NCI-H2196 (cell line): ENCODE measurements around the gene PTBP3.

ENCODE experiments used
- DNase-seq: peaks from one replicate; lab custom pipeline; 2025; ENCODE audit not compliant: unreplicated experiment; lab: John Stamatoyannopoulos, UW

PTBP3 gene

DNA sequence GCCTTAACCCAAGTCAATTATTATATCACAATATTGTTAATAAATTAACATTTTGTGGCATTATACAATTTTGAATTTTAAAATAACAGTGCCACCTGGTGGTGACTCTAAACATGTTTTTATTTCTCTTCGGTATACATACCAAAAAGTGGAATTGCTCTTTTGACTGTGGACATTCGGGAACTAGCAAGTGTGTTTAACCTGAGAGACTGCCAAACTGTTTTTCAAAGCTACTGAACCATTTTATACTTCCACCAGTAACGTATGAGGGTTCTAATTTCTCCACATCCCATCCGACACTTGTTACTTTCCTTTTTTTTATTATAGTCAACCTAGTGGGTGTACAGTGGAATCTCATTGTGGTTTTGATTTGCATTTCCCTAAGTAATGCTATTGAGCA is 28.2 kb upstream of the PTBP3 start:
- DNase-seq: peak; percentile 66

DNA sequence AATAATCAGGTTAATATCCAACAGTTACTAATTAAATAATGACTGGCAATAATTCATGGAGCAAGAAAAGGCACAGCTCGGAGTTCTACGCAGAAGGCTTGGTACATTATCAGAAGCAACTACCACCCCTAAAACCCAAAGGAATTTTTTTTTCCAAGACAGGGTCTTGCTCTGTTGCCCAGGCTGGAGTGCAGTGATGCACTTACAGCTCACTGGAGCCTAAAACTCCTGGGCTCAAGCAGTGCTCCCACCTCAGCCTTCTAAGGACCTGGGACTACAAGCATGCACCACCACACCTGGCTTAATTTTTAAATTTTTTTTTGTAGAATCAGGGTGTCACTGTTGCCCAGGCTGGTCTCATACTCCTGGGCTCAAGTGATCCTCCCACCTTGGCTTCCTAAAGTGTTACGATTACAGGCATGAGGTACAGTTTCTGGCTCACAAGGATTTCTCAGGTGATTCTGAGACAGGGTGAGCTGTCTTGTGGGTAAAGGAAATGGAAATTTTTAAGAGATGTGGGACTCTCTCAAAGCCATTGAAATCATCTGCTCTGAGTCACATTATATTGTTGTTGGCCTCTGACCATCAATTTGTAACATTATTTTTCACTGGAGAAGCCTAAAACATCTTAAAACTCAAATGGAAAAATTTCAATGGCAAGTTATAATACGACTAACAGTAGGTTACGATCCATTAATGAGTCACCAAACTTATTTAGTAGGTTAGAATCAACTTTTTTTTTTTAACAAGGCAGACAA is 26.8 kb upstream of the PTBP3 start:
- no peak for DNase-seq

DNA sequence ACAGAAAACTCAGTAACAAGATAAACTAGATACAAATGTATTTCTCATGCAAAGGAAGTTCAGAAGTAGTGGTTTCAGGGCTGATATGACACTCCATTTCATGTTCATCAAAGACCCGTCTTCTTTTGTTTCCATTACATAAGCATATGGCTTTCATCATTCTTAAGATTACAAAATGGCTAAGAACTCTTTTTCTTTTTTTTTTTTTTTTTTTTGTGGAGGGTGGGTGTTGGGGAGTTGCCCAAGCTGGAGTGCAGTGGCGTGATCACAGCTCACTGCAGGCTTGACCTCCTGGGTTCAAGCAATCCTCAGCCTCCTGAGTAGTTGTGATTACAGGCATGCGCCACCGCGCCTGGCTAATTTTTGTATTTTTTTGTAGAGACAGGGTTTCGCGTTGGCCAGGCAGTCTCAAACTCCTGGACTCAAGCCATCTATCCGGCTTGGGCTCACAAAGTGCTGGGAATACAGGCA is 22.0 kb upstream of the PTBP3 start:
- DNase-seq: no peak

DNA sequence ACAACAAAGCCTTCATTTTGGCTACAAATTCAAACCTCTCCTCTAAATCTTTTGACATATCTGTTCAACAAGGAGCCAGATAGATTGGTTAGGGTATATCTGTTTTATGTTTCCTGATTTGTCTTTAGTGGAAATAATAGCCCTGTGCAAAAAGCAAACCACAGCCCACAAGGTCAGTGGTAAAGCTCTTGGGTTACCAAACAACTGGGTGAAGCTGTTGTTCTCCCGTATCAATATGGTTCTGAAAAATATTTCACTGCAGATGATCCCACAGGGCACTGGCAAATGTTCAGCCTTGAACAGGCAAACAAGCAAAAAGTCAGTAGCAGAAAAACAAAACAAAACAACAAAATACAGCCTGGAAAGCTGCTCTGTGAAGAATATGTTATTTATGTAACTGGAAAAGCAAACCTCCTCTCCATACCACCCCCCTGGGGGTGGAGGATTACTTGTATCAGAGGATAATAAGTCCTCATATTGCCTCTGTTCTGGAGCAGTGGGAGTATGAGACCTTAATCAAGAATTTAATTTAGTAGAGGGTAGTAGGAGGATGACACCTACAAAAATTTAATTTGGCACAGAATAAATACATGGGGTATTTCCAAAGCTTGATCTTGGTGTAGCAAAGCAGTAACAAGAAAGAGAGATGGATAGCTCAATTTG is 20.8 kb upstream of the PTBP3 start:
- no peak for DNase-seq

DNA sequence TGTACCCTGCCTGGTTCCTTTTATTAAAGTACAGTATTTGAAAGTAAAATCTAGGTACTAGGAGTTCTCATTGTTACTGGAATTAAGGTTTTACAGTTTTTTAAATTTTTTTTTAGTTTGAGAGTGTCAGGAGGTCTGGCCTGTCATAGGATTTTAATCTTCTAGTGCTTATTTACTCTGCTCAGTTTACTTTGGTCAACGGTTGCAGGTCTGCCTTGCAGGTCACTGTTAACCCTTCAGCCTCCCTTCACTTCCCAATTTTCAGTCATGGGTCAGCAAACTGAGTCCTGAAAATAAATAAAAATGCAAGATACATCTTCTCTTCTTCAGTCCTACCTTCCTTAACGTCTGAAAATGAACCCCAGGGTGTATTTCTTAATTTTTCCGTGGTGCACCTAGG is 18.8 kb upstream of the PTBP3 start:
- no peak for DNase-seq

DNA sequence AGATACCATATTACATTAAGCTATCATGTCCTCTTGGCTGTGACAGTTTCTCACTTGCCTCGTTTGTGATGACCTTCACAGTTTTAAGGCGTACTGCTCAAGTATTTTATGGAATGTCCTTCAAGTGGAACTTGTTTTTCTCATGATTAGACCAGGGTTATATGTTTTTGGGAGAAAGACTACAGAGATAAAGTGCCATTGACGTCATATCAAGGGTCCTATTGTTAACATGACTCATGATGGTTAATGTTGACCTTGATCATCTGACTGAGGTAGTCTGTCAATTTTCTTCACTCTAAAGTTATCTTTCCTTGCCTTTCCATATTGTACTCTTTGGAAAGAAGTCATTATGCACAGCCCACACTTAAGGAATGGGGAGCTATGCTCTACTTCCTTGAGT is 17.8 kb upstream of the PTBP3 start:
- no peak for DNase-seq

DNA sequence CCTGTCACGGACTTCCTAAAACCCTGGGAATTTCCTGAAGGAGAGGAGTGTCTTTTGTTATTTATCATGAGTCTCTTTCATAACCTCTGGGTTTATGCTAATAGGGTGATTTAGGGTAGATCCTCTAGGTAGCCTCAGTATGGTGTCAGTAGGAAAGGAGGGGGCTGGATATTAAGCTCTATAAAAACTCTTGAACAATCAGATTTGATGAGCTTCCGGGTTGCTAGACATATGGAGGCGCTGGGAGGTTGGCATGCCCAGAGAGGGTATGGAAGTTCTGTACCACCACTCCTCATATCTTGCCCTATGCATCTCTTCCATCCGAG is 15.6 kb upstream of the PTBP3 start:
- DNase-seq: no peak

DNA sequence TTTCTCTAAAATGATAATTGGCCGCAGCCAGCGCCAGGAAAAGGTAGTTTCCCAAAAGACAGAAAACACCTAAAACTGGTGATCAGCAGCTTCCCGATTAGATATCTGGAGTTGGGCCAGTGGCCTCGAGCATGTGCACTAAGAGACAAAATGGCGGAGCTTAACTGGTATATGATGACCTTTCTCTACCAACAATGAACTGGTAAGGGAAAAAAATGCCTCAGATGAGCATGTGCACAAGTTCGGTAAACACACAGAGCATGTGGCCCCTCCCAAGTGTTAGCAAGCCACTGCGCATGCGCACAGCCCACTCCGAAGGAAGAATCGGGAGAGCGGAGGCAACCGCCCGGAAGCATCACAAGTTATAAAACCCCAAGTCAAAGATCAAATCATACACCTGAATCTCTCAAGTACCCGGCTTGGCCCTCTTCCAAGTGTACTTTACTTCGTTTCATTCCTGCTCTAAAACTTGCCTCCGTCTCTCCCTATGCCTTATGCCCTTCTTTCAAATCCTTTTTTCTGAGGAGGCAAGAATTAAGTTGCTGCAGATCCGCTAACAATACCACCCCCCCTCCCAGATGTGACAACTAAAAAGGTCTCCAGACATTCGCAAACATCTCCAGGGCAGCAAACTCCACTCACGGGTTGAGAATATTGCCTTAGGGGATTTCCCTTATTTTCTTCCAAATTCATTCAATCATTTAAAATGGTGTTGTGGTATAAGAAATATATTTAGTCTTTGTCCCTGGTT is 15.0 kb upstream of the PTBP3 start:
- no peak for DNase-seq

DNA sequence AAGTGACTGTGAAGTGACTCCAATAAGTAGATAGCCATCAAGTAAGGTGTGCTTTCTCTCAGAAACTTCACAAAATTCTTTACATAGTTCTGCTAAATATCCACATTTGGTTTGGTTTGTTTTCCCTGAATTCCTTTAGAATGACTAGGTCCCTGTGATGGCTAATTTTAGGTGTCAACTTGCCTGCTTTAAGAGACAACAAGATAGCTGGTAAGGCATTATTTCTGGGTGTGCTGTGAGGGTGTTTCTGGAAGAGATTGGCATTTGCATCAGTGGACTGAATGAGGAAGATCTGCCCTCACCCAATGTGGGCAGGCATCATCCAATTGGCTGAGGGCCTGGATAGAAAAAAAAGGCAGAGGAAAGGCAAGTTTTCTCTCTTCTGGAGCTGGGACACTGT is 8.3 kb upstream of the PTBP3 start:
- DNase-seq: no peak

DNA sequence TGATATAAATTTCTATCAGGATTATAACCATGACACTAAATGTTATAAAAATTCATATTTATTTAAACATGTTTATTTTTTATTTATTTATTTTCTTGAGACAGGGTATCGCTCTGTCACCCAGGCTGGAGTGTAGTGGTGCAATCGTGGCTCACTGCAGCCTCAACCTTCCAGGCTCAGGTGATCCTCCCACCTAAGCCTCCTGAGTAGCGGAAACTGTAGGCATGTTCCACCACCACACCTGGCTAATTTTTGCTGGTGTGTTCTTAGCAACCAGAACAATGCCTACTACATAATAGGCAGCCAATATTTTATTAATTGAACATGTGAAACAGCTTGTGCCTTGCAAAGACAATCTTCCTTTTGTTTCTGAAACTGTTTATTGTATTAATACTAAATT is 6.5 kb upstream of the PTBP3 start:
- no peak for DNase-seq

DNA sequence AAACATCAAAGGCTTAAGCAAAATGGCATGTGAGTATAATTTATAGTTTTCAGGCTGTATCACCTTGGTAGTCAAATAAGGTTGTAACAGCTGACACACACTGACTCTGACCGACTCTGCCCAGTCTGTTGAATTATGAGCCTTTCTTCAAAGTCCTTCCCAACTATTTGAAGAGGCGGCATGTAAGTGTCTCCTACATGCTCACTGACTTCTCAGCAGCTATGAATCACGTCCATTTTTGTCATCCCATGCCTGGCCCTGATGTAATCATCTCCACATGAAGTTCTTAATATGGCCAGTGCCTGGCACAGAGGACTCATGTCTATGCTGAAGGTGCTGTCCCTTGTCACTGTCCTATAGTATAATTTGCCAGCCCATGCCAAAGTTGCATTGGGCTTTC is 5.1 kb upstream of the PTBP3 start:
- DNase-seq: no peak

DNA sequence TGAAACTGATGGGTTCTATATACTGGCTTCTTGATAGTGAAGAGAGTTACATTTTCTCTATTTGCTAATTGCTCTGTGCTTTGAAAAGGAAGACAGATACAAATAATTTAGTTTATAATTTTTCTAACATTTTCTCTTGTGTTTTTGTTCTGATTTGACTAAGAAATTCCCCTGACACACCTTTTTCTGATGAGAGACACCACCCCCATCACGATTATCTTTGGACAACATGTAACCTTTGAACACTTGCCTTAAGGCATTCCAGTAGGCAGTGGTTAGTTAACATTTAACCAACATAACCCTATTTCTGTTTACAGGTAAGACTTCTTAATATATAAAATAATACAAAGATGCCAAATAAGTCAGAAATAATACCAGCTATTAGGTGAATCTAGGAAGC is 4.1 kb upstream of the PTBP3 start:
- DNase-seq: no peak

DNA sequence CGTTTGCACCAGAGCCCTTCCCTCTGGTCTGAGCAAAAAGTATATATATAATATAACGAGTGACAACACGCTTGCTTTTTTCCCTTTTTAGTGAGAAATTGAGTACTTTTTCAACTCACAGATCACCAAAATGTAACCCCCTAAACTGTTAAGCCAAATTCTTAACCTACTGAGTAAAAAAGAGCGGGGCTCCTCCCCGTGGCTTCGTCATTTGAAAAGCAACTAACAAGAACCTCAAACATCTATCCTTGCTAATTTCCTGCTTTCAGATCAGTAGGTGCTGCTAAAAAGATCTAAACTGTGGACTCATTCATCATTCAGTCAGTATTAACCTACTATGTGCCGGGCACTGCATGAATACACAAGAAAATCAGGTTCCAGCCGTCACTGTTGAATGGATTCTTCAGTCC is 1.0 kb upstream of the PTBP3 start:
- peak; percentile 38 for DNase-seq

DNA sequence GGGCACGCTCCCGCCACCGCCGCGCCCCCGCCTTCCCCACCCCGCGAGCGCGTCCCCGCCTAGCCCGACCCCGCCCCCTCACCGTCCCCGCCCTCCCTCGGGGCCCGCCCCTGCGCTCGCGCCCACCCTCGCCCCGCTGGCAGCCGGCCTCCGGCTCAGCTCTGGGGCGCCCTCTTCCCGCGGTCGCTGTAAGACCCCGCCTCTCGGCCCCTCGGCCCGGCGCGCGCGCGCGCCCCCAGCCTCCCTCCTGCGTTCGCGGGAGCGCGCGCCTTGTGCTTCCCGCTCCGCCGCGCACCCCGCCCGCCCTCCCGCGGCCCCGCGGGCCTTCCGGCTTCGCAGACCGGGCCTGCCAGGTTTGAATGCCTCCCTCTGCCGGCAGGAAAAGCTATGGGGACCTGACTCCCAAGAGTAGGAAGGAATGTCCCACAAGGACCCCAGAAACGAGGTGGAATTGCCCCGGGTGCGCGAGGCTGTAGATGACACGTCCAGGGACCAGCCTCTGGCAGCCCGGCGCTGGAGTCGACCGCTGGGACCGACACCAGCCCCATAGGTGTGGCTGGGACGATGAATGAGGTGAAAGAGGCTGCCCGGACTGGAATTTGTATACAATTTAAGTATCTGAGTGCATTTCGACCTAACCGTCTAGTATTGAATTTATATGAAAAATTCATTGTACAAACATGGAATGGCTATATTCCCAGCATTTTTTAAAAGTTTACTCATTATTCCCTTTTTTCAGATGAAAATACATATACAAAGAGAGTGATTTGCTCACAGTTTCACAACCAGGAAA is 416 bp upstream of the PTBP3 start:
- DNase-seq: peak; percentile 97

DNA sequence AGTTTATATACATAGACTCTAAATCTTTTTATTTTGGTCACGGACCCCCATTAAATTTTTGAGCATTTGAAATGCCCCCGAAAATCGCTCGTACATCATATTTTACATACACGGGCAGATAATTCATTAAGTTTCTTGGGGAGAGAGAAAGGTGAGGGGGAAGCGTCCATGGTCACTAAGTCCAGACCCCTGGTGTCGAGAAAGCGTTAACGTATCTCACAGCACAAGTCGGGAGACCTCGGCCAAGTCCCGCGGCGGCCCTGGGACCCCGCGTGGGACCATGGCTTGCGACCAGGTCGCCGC is 794 bp downstream of the PTBP3 start:
- no peak for DNase-seq

DNA sequence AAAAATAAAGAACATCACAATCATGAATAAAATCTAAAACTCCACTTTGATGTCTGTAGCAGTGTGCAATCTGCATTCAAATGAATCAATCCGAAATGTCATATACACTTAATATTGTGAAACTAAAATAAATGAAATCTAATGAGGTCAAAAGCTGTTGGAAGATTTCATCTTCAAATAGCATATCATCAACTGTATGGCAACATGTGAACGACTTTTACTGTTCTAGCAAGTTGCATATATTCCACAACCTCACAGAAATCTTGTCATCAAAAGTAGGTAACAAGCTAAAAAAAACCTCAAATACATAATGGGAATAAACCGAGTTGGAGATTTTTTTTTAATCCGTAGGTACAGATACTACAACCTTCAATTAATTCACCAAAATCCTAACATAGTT is 1.2 kb downstream of the PTBP3 start:
- no peak for DNase-seq

DNA sequence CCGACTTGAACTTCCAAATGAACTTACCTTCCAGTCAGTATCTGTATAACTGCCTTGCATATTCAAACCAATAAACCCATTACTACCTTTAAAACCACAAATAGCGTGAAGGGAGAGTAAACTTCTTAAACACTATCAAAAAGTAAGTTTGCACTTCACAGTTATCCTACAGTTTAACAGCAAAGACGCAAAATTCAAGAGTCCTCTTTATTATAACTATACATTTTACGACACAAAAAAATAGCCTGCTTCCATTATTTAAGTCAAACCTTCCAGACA is 1.8 kb downstream of the PTBP3 start:
- DNase-seq: no peak

DNA sequence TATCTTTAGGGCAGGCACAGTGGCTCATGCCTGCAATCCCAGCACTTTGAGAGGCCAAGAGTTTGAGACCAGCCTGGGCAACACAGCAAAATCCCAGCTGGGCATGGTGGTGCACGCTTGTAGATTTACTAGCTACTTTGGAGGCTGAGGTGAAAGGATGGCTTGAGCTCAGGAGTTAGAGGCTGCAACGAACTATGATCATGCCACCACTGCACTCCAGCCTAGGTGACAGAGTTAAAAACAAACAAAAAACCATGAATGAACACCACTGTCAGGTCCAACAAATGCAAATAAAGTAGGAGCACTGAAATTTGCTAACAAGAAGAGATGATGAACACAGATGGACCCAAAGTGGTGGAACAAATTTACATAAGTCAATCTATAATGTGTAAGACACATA is 4.9 kb downstream of the PTBP3 start:
- no peak for DNase-seq

DNA sequence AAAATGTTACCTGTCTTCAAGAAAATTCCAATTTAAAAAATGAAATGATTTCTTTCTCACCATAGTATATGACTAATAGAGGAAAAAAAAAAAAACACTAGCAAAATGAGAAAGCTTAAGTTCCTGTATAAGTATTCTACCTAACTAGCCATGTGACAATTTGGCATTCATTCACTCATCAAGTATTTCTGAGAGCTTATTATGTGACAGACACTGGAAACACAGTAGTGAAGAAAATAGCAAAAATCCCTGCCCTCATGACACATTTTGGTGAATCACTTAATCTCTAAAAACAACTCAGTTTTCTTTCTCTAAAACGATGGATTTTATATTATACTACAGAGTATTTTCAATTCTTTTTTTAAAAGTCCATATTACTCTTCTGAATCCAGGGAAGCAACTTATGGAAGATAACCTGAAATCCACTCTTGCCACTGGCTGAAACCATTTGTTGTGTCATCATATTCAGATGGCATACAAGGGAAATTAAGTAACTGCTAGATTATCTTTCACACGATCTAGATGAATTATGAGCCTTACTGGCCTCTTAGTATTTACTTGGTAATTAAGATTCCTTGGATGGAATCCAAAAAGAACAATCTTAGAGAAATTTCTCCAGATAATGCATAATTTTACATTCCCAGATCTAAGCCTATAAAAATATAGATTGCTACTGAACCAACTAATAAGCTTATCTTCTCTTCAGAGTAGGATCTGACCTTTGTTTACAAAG is 5.5 kb downstream of the PTBP3 start:
- no peak for DNase-seq

DNA sequence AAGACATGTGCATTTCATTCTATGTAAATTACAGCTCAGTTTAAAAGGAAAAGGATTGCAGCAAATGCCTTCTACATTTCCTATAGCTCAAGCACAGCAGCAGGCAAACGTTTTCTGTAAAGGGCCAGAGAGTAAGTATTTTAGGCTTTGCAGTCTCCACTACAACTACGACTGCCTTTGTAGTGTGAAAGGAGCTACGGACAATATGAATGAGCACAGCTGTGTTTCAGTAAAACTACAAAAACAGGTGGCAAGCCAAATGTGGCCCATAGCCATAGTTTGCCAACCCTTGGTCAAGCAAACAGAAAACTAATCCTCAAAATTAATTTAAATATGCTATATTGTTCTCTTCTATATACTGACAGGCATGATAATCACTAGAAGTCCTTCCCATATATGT is 7.2 kb downstream of the PTBP3 start:
- no peak for DNase-seq

DNA sequence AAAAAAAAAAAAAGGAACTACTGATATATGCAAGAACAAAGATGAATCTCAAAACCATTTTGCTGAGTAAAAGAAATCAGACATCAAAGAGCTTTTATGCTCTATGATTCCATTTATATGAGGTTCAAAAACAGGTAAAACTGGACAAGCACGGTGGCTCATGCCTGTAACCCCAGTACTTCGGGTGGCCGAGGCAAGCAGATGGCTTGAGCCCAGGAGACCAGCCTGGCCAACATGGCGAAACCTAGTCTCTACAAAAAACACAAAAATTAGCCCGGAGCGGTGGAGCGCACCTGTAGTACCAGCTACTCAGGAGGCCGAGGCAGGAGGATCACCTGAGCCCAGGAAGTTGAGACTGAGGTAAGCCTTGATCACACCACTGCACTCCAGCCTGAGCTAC is 7.8 kb downstream of the PTBP3 start:
- no peak for DNase-seq
